ENCODE results near the gene CTDP1.
"Not testable (repeated sequence)": the region's sequence is repeated elsewhere in the genome, so short reads cannot be mapped to it uniquely, and the experiment has no call there.

Gene CTDP1

GRCh38 chr18:79693561-79694205 lies 14.1 kb downstream of the CTDP1 start:
- in situ Hi-C loops (cut with HindIII; ENCODE audit: low sequenced_read_pairs) = no loop called here
- DNase-seq (ENCODE audit: low read depth) = no peak
- no peak for TF ChIP-seq CTCF (IDR thresholded peaks at IDR 0.05; ENCODE audit: low read depth, low read length, missing control alignments)
- H3K4me3 ChIP-seq (ENCODE audit: low read depth, low read length) = no peak overlapping the region

GRCh38 chr18:79694206-79694894 lies 14.7 kb downstream of the CTDP1 start:
- DNase-seq (ENCODE audit: low read depth); in situ Hi-C loops (cut with HindIII; ENCODE audit: low sequenced_read_pairs); H3K4me3 ChIP-seq (ENCODE audit: low read depth, low read length): not testable (repeated sequence)

GRCh38 chr18:79694895-79695213 lies 15.3 kb downstream of the CTDP1 start:
- no peak for TF ChIP-seq CTCF (IDR thresholded peaks at IDR 0.05; ENCODE audit: low read depth, low read length, missing control alignments)
- no peak overlapping the region for H3K4me3 ChIP-seq (ENCODE audit: low read depth, low read length)
- no peak for DNase-seq (ENCODE audit: low read depth)
- in situ Hi-C loops (cut with HindIII; ENCODE audit: low sequenced_read_pairs) = no loop called here

GRCh38 chr18:79695269-79695668 lies 15.7 kb downstream of the CTDP1 start:
- DNase-seq (ENCODE audit: low read depth) = no peak
- in situ Hi-C loops (cut with HindIII; ENCODE audit: low sequenced_read_pairs) = no loop called here
- H3K4me3 ChIP-seq (ENCODE audit: low read depth, low read length) = no peak overlapping the region
- no peak for TF ChIP-seq CTCF (IDR thresholded peaks at IDR 0.05; ENCODE audit: low read depth, low read length, missing control alignments)

- DNase-seq (ENCODE audit: low read depth) = no peak
- in situ Hi-C loops (cut with HindIII; ENCODE audit: low sequenced_read_pairs) = no loop called here
- no peak overlapping the region for H3K4me3 ChIP-seq (ENCODE audit: low read depth, low read length)
- TF ChIP-seq CTCF (IDR thresholded peaks at IDR 0.05; ENCODE audit: low read depth, low read length, missing control alignments) = no peak
Measured at GRCh38 chr18:79695856-79696850, 16.6 kb downstream of the CTDP1 start.

- TF ChIP-seq CTCF (IDR thresholded peaks at IDR 0.05; ENCODE audit: low read depth, low read length, missing control alignments) = no peak
- DNase-seq (ENCODE audit: low read depth) = no peak
- in situ Hi-C loops (cut with HindIII; ENCODE audit: low sequenced_read_pairs) = no loop called here
- no peak overlapping the region for H3K4me3 ChIP-seq (ENCODE audit: low read depth, low read length)
Measured at GRCh38 chr18:79697178-79697577, 17.6 kb downstream of the CTDP1 start.

All from astrocyte of the cerebellum (primary cell).